GM18502 (cell line): ENCODE data around the gene PRR23E.

Source experiments
- ATAC-seq: cut with Tn5 transposase; IDR thresholded peaks from one replicate; pipeline ENCODE4 v1.9.1; 2021; ENCODE audit warnings: mild to moderate bottlenecking; ENCODE audit not compliant: unreplicated experiment, poor library complexity

Gene PRR23E

DNA sequence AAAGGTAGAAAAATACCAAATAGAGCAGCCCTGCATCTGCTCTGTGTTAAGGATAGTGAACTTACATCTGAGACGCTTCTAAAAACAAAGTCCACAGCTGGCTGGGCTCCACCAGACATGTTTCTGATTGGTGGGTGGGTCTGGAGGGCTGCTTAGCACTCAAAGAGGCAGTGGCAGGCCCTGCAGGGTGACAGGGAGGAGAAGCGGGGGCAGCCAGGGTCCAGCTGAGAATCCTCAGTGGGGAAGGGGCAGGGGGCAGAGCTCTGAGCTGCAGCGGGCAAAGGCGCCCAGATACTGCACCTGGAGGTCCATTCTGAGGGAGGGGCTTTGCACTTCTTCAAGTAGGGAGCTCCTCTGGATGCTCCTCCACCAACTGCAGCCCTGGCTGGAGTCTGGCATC, 28.1 kb downstream of the PRR23E start:
- ATAC-seq, result no peak

DNA sequence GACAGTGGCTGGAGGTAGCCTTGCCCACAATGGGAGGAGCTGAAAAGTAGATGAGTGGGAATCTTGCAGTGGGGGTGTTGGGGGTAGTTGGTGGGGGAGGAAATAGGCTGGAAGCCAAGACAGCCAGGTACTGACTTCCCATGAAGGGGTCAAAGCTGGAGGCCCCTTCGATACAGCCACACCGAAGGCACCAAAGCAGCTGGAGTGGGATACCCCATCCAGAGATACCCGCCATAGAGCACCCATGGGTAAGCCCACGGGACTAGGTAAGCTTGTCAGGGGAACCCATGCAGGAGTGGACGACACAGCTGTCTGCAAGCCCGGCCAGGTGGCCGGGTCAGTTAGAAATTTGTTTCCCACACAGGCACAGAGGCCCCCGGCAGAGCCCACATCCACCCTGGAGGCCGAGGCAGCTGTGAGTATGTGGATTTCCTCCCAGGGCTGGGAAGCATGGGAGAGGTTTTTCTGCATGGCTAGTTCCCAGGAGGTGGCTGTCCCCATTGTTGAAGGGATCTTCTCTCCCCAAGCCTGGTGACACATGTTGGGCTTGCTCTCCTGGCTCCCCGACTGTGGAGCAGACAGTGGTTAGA, 28.6 kb downstream of the PRR23E start:
- no peak for ATAC-seq

- no peak for ATAC-seq
Measured at GRCh38 chr3:127222163-127222562, 29.2 kb downstream of the PRR23E start.

DNA sequence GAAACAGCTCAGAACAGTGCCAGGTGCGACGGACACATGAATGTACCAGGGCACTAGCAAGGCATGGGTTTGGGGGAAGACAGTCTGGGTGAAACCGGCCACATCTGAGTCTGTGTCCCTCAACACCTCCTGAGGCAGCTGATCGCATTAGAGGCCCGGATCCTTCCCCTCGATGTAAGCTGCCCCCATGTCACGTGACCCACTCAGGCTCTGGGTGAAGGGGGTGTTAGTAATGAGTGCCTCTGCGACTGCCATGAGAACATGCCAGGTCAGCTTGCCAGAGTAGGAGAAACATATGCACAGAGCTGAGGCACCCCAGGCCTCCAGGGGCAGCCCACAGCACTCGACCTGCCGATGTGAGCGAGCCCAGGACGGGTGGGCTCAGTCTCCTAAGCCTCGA, 29.7 kb downstream of the PRR23E start:
- ATAC-seq, result no peak

DNA sequence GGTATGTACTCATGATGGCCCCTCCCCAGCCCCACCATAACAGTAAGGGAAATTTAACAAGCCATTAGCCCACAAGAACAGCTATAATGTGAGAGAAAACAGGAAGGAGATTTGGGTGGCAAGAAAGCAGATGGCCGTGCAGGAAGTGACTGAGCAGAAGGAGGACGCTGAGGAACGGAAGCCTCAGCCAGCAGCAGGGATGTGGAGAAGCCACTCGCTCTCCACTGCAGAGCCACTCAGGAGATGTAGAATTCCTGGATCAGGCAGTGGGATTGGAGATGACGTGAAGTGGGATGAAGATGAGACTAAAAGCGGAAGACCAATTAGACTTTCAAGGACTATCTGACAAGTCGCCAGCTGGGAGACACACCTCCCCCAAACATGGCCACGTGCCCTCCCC, 31.2 kb downstream of the PRR23E start:
- ATAC-seq, result no peak

DNA sequence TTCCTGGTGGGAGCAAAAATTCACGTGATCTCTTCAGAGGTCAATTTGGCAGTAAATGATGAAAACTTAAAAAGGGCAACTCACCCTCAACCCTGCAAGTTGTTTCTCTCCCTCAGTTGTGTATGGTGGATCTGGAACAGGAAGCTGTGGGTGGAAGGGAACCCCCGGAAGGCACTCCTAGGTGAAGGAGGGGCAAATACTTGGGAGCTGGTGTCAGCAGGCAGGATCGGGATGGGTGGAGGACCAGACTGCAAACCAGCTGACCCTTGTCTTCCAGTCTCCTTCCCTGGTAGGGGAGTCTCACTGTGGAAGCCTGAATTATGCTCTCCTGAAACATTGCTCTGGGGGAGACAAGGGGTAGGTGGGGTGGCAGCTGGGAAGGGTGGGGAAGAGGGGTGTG, 33.5 kb downstream of the PRR23E start:
- no peak for ATAC-seq

GRCh38 chr3:127226946-127227842, 34.3 kb downstream of the PRR23E start:
- ATAC-seq, result no peak

- no peak for ATAC-seq
Measured at GRCh38 chr3:127228866-127229265, 35.9 kb downstream of the PRR23E start.

- ATAC-seq, result no peak
Measured at GRCh38 chr3:127233371-127233770, 40.4 kb downstream of the PRR23E start.

- no peak for ATAC-seq
Measured at GRCh38 chr3:127234778-127235177, 41.8 kb downstream of the PRR23E start.

DNA sequence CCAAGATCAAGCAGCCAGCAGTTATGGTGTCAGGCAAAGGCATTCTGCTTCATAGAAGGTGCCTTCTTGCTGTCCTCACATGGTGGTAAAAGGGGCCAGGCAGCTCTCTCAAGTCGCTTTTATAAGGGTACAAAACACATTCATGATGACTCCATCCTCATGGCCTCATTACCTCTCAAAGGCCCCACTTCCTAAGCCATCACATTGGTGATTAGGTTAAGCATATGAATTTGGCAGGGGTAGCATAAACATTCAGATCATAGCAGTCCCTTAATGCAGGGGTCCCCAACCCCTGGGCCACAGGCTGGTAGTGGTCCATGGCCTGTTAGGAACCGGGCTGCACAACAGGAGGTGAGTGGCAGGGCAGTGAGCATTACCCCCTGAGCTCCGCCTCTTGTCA, 42.8 kb downstream of the PRR23E start:
- no peak for ATAC-seq

- ATAC-seq, result no peak
Measured at GRCh38 chr3:127237835-127238234, 44.9 kb downstream of the PRR23E start.

GRCh38 chr3:127238602-127239001, 45.7 kb downstream of the PRR23E start:
- no peak for ATAC-seq

DNA sequence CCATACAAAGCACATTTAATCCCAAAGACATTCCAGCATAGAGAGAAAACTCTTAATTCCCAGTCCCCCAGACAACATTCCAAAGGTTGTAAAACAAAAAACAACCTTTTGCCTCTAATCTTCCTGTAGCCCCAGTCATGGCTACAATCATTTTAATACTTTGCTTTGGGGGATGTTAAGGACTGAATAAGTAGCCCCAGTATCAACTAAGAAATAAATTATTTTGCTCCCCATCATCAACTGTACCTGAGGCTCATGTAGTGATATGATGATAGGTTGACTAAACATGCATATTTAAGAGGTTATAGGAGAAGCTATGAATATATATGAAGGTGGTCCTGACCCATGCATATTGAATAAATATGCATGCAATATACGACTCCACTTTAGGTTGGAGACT, 54.4 kb downstream of the PRR23E start:
- no peak for ATAC-seq
